OCI-LY1 (cell line): ENCODE results near the gene KCNN3.

ENCODE experiments used
- CTCF ChIP-seq: fragments of 200-600 bp; sonication (generic), shearing (Covaris generic); IDR thresholded peaks from 2 replicates; pipeline ENCODE4 v1.5.1; 2017; ENCODE audit warnings: mild to moderate bottlenecking, antibody characterized with exemption, low read length, moderate library complexity, mixed read lengths
- EZH2 ChIP-seq: fragments of 200-600 bp; sonication (generic), shearing (Covaris generic); IDR thresholded peaks from 2 replicates; pipeline ENCODE4 v1.8.0; 2017; ENCODE audit warnings: borderline replicate concordance, mixed run types, mild to moderate bottlenecking, antibody characterized with exemption, low read length, moderate library complexity, mixed read lengths

GRCh38 chr1:154652893-154653292, 217.2 kb downstream of the KCNN3 start:
- TF ChIP-seq CTCF (no peak), EZH2 (no peak)
